Measurements from ENCODE around the gene KCNK2.

- TF ChIP-seq, protein P1, sequence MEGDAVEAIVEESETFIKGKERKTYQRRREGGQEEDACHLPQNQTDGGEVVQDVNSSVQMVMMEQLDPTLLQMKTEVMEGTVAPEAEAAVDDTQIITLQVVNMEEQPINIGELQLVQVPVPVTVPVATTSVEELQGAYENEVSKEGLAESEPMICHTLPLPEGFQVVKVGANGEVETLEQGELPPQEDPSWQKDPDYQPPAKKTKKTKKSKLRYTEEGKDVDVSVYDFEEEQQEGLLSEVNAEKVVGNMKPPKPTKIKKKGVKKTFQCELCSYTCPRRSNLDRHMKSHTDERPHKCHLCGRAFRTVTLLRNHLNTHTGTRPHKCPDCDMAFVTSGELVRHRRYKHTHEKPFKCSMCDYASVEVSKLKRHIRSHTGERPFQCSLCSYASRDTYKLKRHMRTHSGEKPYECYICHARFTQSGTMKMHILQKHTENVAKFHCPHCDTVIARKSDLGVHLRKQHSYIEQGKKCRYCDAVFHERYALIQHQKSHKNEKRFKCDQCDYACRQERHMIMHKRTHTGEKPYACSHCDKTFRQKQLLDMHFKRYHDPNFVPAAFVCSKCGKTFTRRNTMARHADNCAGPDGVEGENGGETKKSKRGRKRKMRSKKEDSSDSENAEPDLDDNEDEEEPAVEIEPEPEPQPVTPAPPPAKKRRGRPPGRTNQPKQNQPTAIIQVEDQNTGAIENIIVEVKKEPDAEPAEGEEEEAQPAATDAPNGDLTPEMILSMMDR (IDR thresholded peaks at IDR 0.05), result no peak
- TF ChIP-seq POLR2A (IDR thresholded peaks at IDR 0.05), result no peak
Measured at GRCh38 chr1:215160351-215160750, 77.8 kb downstream of the KCNK2 start.
